Trophoblast cell (in vitro differentiated cells and primary cell): ENCODE results near the gene AQP5.

Experiments
- DNase-seq, 2 donors: peaks; one replicate each; pipeline ENCODE4 v3.0.0-alpha.2; 2016
- H2AFZ ChIP-seq: 2 replicates; pipeline ENCODE4 v1.6.1; 2013; ENCODE audit warnings: low read length, moderate library complexity, mild to moderate bottlenecking; ENCODE audit not compliant: insufficient read depth, poor library complexity
- H2AK5ac ChIP-seq: 2 replicates; pipeline ENCODE4 v1.6.1; 2013; ENCODE audit warnings: mild to moderate bottlenecking, low read length
- H2BK120ac ChIP-seq: 2 replicates; pipeline ENCODE4 v1.6.1; 2013; ENCODE audit warnings: low read length, mild to moderate bottlenecking, moderate library complexity; ENCODE audit not compliant: insufficient read depth, poor library complexity
- H2BK12ac ChIP-seq: 2 replicates; pipeline ENCODE4 v1.6.1; 2013; ENCODE audit warnings: mild to moderate bottlenecking, low read length, moderate library complexity
- H2BK5ac ChIP-seq: 2 replicates; pipeline ENCODE4 v1.6.1; 2013; ENCODE audit warnings: low read length, low read depth, moderate library complexity, mild to moderate bottlenecking; ENCODE audit not compliant: poor library complexity
- H3K14ac ChIP-seq: 2 replicates; pipeline ENCODE4 v1.6.1; 2013; ENCODE audit warnings: mild to moderate bottlenecking, low read length
- H3K18ac ChIP-seq: 2 replicates; pipeline ENCODE4 v1.6.1; 2013; ENCODE audit warnings: mild to moderate bottlenecking, low read length
- H3K23ac ChIP-seq: 2 replicates; pipeline ENCODE4 v1.6.1; 2013; ENCODE audit warnings: low read length
- H3K27ac ChIP-seq: 2 replicates; pipeline ENCODE4 v1.5.1; 2013; ENCODE audit warnings: low read depth, mild to moderate bottlenecking, inconsistent platforms, low read length, moderate library complexity
- H3K27me3 ChIP-seq: 2 replicates; pipeline ENCODE4 v1.6.1; 2013; ENCODE audit warnings: inconsistent platforms, mild to moderate bottlenecking, low read length, moderate library complexity; ENCODE audit not compliant: insufficient read depth
- H3K36me3 ChIP-seq, 2 experiments: 1 replicate in 1 of 2; 2 replicates in 1 of 2; pipeline ENCODE4 v1.6.1; 2013; ENCODE audit warnings: low read length in 2 of 2, mild to moderate bottlenecking in 2 of 2, moderate library complexity in 1 of 2; ENCODE audit not compliant: insufficient read depth in 2 of 2, control insufficient read depth in 1 of 2
- H3K4ac ChIP-seq: 2 replicates; pipeline ENCODE4 v1.6.1; 2013; ENCODE audit warnings: low read depth, mild to moderate bottlenecking, low read length, moderate library complexity
- H3K4me1 ChIP-seq, 2 experiments: 1 replicate in 1 of 2; 2 replicates in 1 of 2; pipeline ENCODE4 v1.6.1; 2013; ENCODE audit warnings: low read length in 2 of 2, mild to moderate bottlenecking in 2 of 2, moderate library complexity in 1 of 2; ENCODE audit not compliant: insufficient read depth in 2 of 2, control insufficient read depth in 1 of 2
- H3K4me2 ChIP-seq: 2 replicates; pipeline ENCODE4 v1.6.1; 2013; ENCODE audit warnings: inconsistent platforms, mild to moderate bottlenecking, low read length, moderate library complexity
- H3K4me3 ChIP-seq: 2 replicates; pipeline ENCODE4 v1.5.1; 2013; ENCODE audit warnings: mild to moderate bottlenecking, low read depth, low read length, inconsistent platforms
- H3K79me1 ChIP-seq: one replicate; pipeline ENCODE4 v1.6.1; 2013; ENCODE audit warnings: low read length
- H3K79me2 ChIP-seq: 2 replicates; pipeline ENCODE4 v1.6.1; 2013; ENCODE audit warnings: low read length, mild to moderate bottlenecking; ENCODE audit not compliant: control insufficient read depth, insufficient read depth, poor library complexity
- H3K9ac ChIP-seq: 2 replicates; pipeline ENCODE4 v1.6.1; 2013; ENCODE audit warnings: mild to moderate bottlenecking, low read length
- H3K9me3 ChIP-seq: 2 replicates; pipeline ENCODE4 v1.6.1; 2013; ENCODE audit warnings: low read depth, mild to moderate bottlenecking, control low read depth, inconsistent platforms, low read length; ENCODE audit not compliant: insufficient read depth
- H4K12ac ChIP-seq: 2 replicates; pipeline ENCODE4 v1.6.1; 2013; ENCODE audit warnings: low read depth, mild to moderate bottlenecking, low read length, moderate library complexity
- H4K8ac ChIP-seq: 2 replicates; pipeline ENCODE4 v1.6.1; 2013; ENCODE audit warnings: low read depth, mild to moderate bottlenecking, low read length, moderate library complexity
- H4K91ac ChIP-seq: one replicate; pipeline ENCODE4 v1.6.1; 2013; ENCODE audit warnings: low read depth, mild to moderate bottlenecking, low read length, moderate library complexity
- whole genome bisulfite sequencing: extraction: QIAGEN DNeasy Blood & Tissue Kit; methylation state at CpG from one replicate; pipeline ENCODE4 v1.1.7; 2013; ENCODE audit warnings: missing lambda C conversion rate; ENCODE audit not compliant: insufficient read length, insufficient coverage; ENCODE audit errors: extremely low coverage; 5-methylcytosine and 5-hydroxymethylcytosine counted together

Gene AQP5

DNA sequence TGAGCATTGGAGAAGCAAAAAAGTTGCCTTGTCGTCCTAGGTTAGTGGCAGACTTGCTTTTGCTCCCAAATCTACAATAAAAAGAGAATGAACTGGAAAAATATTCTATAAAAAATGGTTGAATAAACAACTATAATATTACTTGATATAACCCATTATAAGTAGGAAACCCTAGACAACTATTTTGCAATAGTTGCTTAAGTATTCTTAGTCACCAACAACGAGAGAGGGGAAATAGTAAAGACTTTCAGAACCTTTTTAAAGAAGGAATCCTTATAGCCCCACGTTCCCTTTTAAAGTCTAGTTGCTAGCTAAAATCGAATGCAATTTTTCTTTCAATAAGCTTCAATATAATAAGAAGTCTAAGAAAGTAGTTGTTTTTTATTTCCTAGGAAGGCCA is 28.6 kb downstream of the AQP5 start:
- H2AK5ac ChIP-seq, result no peak overlapping the region
- no peak overlapping the region for H2BK5ac ChIP-seq
- H3K14ac ChIP-seq, result no peak overlapping the region
- H2BK120ac ChIP-seq, result no peak overlapping the region
- no peak overlapping the region for H3K27ac ChIP-seq
- H4K91ac ChIP-seq, result no peak overlapping the region
- H3K23ac ChIP-seq, result no peak overlapping the region
- peaks cover 11 to 33% of the 10 kb centered on the region in 2 experiments for H3K36me3 ChIP-seq
- no peak overlapping the region for H3K4me3 ChIP-seq
- no peak overlapping the region for H3K9ac ChIP-seq
- no CpG with 5 or more reads among the region's 4 CpGs for WGBS
- no peak overlapping the region for H3K4ac ChIP-seq
- H3K27me3 ChIP-seq, result no peaks in the 10 kb centered on the region
- no peaks in the 10 kb centered on the region for H3K9me3 ChIP-seq
- no peak overlapping the region for H3K18ac ChIP-seq
- H3K79me2 ChIP-seq, result no peaks in the 10 kb centered on the region
- no peak overlapping the region for H2BK12ac ChIP-seq
- H4K12ac ChIP-seq, result no peak overlapping the region
- DNase-seq, result peak in 1 of 2 donors; percentile 18
- no peaks in the 10 kb centered on the region for H3K79me1 ChIP-seq
- no peaks in the 10 kb centered on the region for H3K4me1 ChIP-seq
- no peak overlapping the region for H3K4me2 ChIP-seq
- H4K8ac ChIP-seq, result no peak overlapping the region
- H2AFZ ChIP-seq, result no peak overlapping the region

DNA sequence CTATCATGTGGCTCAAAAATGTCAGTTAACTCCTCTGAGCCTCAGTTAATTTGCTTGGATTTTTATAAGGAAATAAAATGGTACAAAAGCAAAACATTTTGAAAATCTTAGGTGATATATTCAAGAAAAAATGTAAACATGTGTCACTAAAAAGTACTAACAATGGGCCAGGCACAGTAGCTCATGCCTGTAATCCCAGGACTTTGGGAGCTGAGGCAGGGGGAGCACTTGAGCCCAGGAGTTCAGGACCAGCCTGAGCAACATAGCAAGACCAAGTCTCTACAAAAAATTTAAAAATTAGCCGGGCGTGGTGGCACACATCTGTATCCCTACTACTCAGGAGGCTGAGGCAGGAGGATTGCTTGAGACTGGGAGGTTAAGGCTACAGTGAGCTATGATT is 36.8 kb downstream of the AQP5 start:
- Histone ChIP-seq H2BK12ac (no peak overlapping the region), H3K27ac (no peak overlapping the region), H3K27me3 (no peaks in the 10 kb centered on the region)

DNA sequence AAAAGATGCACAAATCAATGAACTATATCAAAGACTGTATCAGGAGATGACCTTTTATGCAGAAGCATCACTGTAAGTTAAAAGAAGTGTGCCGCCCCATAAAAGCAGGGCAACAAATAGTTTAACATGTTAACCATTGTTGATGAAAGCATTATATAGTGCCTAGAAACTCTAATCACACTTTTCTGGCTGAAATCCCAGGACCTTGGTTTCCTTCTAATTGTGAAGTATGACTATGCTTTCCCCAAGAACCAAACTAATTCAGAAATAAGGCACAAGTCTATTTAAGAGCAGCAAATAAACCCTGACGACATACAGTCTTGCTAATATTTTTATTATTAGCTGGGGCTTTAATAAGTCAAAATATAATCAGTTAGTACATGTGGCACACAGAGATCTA is 41.9 kb downstream of the AQP5 start:
- WGBS, result no CpG with 5 or more reads among the region's 2 CpGs
- Histone ChIP-seq H3K4me2 (no peak overlapping the region), H2AFZ (no peak overlapping the region), H3K14ac (no peak overlapping the region), H3K4ac (no peak overlapping the region), H4K8ac (no peak overlapping the region), H2BK120ac (no peak overlapping the region), H4K12ac (no peak overlapping the region), H3K27me3 (no peaks in the 10 kb centered on the region), H2BK5ac (no peak overlapping the region), H3K36me3 (peaks cover 13 to 28% of the 10 kb centered on the region in 2 experiments), H3K9me3 (no peaks in the 10 kb centered on the region), H3K79me1 (no peaks in the 10 kb centered on the region), H3K79me2 (no peaks in the 10 kb centered on the region), H3K4me3 (no peak overlapping the region), H3K18ac (no peak overlapping the region), H4K91ac (no peak overlapping the region), H2AK5ac (no peak overlapping the region), H3K27ac (no peak overlapping the region), H3K9ac (no peak overlapping the region), H3K4me1 (no peaks in the 10 kb centered on the region), H2BK12ac (no peak overlapping the region), H3K23ac (no peak overlapping the region)
- no peak for DNase-seq

More for the DNA sequence above, 36.8 kb downstream of the AQP5 start:
- no peak overlapping the region for H3K4ac ChIP-seq
- no peak overlapping the region for H4K12ac ChIP-seq
- H3K79me1 ChIP-seq, result no peaks in the 10 kb centered on the region
- H3K4me2 ChIP-seq, result no peak overlapping the region
- H3K36me3 ChIP-seq, result peaks cover 36 to 44% of the 10 kb centered on the region in 2 experiments
- no peaks in the 10 kb centered on the region for H3K9me3 ChIP-seq
- H2BK120ac ChIP-seq, result no peak overlapping the region
- no peak overlapping the region for H4K91ac ChIP-seq
- DNase-seq, result no peak
- H3K9ac ChIP-seq, result no peak overlapping the region
- no peaks in the 10 kb centered on the region for H3K79me2 ChIP-seq
- H2BK5ac ChIP-seq, result no peak overlapping the region
- H3K14ac ChIP-seq, result no peak overlapping the region
- H2AFZ ChIP-seq, result no peak overlapping the region
- H3K4me3 ChIP-seq, result no peak overlapping the region
- no peaks in the 10 kb centered on the region for H3K4me1 ChIP-seq
- no peak overlapping the region for H3K23ac ChIP-seq
- H2AK5ac ChIP-seq, result no peak overlapping the region
- no CpG with 5 or more reads among the region's 2 CpGs for WGBS
- H4K8ac ChIP-seq, result no peak overlapping the region
- H3K18ac ChIP-seq, result no peak overlapping the region

- no peak overlapping the region for H2BK5ac ChIP-seq
- no peak overlapping the region for H2AFZ ChIP-seq
- H3K27ac ChIP-seq, result no peak overlapping the region
- no peak overlapping the region for H3K4ac ChIP-seq
- H2AK5ac ChIP-seq, result no peak overlapping the region
- no peak overlapping the region for H3K23ac ChIP-seq
- H3K9me3 ChIP-seq, result no peaks in the 10 kb centered on the region
- no peak overlapping the region for H3K18ac ChIP-seq
- H2BK12ac ChIP-seq, result no peak overlapping the region
- H3K9ac ChIP-seq, result no peak overlapping the region
- no peak for DNase-seq
- no peaks in the 10 kb centered on the region for H3K79me2 ChIP-seq
- H4K12ac ChIP-seq, result no peak overlapping the region
- H3K14ac ChIP-seq, result no peak overlapping the region
- H3K36me3 ChIP-seq, result peaks cover 10 to 21% of the 10 kb centered on the region in 2 experiments
- H3K4me3 ChIP-seq, result no peak overlapping the region
- H4K8ac ChIP-seq, result no peak overlapping the region
- H3K4me2 ChIP-seq, result no peak overlapping the region
- H4K91ac ChIP-seq, result no peak overlapping the region
- H3K4me1 ChIP-seq, result no peaks in the 10 kb centered on the region
- H2BK120ac ChIP-seq, result no peak overlapping the region
- H3K79me1 ChIP-seq, result no peaks in the 10 kb centered on the region
- no peaks in the 10 kb centered on the region for H3K27me3 ChIP-seq
Observed at GRCh38 chr12:50004696-50005095, 43.0 kb downstream of the AQP5 start.
